A549 (cell line): ENCODE measurements around the gene C11orf91. TPM values are rescaled to one million over a fixed set of nuclear protein-coding genes. Genes with fewer than 3 reads are reported as not detected.

ENCODE experiments used
- ATAC-seq, 2 experiments: fragments of 200-7000 bp in 1 of 2; fragments of >200 bp in 1 of 2; cut with Nextera tagmentation in 1 of 2; cut with Tn5 transposase in 1 of 2; 3 replicates each; pipeline versions ENCODE4 v1.8.0 to v1.9.1; 2018 to 2020; ENCODE audit warnings: mild to moderate bottlenecking in 1 of 2, moderate library complexity in 1 of 2
- CTCF ChIA-PET: fragments of 300-600 bp; sonication (Branson Sonifier 250); formaldehyde crosslinking; extraction: SDS; loops from one replicate; lab custom pipeline; 2021; ENCODE audit warnings: antibody characterized with exemption, inconsistent platforms; lab: Yijun Ruan, JAX
- POLR2A ChIA-PET: fragments of 350-600 bp; formaldehyde crosslinking; extraction: SDS; loops from one replicate; lab custom pipeline; 2021; ENCODE audit warnings: antibody characterized with exemption, inconsistent platforms; lab: Yijun Ruan, JAX
- DNase-seq, 2 experiments: peaks; one replicate each; pipeline versions ENCODE4 v3.0.0 to v3.0.0-alpha.2; 2011 to 2016; ENCODE audit warnings: low read depth in 1 of 2, low spot score in 1 of 2
- FAIRE-seq: peaks from 2 replicates; lab custom pipeline; 2011; peaks lifted over from hg19 to GRCh38; lab: Jason Lieb, UNC
- H3K27ac ChIP-seq, 2 experiments: fragments of >200 bp; sonication (Bioruptor Twin); formaldehyde crosslinking; 3 replicates each; pipeline ENCODE4 v1.5.1; 2016 to 2017
- H3K4me1 ChIP-seq: fragments of >200 bp; sonication (Bioruptor Twin); formaldehyde crosslinking; 3 replicates; pipeline ENCODE4 v1.6.1; 2016
- H3K4me2 ChIP-seq: fragments of >200 bp; sonication (Bioruptor Twin); formaldehyde crosslinking; 3 replicates; pipeline ENCODE4 v1.6.1; 2016
- H3K4me3 ChIP-seq: fragments of >200 bp; sonication (Bioruptor Twin); formaldehyde crosslinking; 3 replicates; pipeline ENCODE4 v1.5.1; 2016
- H3K9me3 ChIP-seq: fragments of >200 bp; sonication (Bioruptor Twin); formaldehyde crosslinking; 3 replicates; pipeline ENCODE4 v1.6.1; 2016
- BCL3 ChIP-seq: fragments of >200 bp; sonication (Bioruptor Twin); formaldehyde crosslinking; IDR thresholded peaks from 3 replicates; pipeline ENCODE4 v1.6.1; 2016
- CEBPB ChIP-seq, 2 experiments: fragments of >200 bp in 1 of 2; sonication (Bioruptor Twin) in 1 of 2; formaldehyde crosslinking in 1 of 2; IDR thresholded peaks; 2 replicates each; pipeline ENCODE4 v1.6.1; 2012 to 2016
- E2F6 ChIP-seq: IDR thresholded peaks from 2 replicates; pipeline ENCODE4 v1.6.1; 2012; ENCODE audit warnings: low read depth, borderline replicate concordance
- EHMT2 ChIP-seq: fragments of 200-600 bp; sonication (generic); IDR thresholded peaks from 2 replicates; pipeline ENCODE4 v1.6.1; 2016; ENCODE audit warnings: antibody characterized with exemption, low read depth, mild to moderate bottlenecking, moderate library complexity
- ESRRA ChIP-seq: fragments of 150-350 bp; IDR thresholded peaks from 2 replicates; pipeline ENCODE4 v1.6.1; 2014; ENCODE audit warnings: mild to moderate bottlenecking, low read length, borderline replicate concordance
- FOSB ChIP-seq: fragments of 250-450 bp; sonication (Bioruptor Pico); IDR thresholded peaks from 2 replicates; pipeline ENCODE4 v1.5.0; 2020; ENCODE audit warnings: mild to moderate bottlenecking, moderate library complexity
- GATA3 ChIP-seq: IDR thresholded peaks from 2 replicates; pipeline ENCODE4 v1.6.1; 2012; ENCODE audit warnings: borderline replicate concordance
- HOXB13 ChIP-seq: fragments of 250-450 bp; sonication (Bioruptor Pico); IDR thresholded peaks from 2 replicates; pipeline ENCODE4 v1.5.0; 2020; ENCODE audit warnings: low read depth, mild to moderate bottlenecking, moderate library complexity
- HOXB5 ChIP-seq: fragments of 250-450 bp; sonication (Bioruptor Pico); IDR thresholded peaks from 2 replicates; pipeline ENCODE4 v1.5.0; 2020; ENCODE audit warnings: mild to moderate bottlenecking, moderate library complexity
- JUN ChIP-seq, 2 experiments: fragments of >200 bp; sonication (Bioruptor Twin); formaldehyde crosslinking; IDR thresholded peaks; 2 replicates in 1 of 2; 3 replicates in 1 of 2; pipeline ENCODE4 v1.6.1; 2016 to 2017
- JUNB ChIP-seq: fragments of >200 bp; sonication (Bioruptor Twin); formaldehyde crosslinking; IDR thresholded peaks from 2 replicates; pipeline ENCODE4 v1.6.1; 2016
- MAZ ChIP-seq: fragments of 150-350 bp; IDR thresholded peaks from 2 replicates; pipeline ENCODE4 v1.6.1; 2014; ENCODE audit warnings: antibody characterized with exemption, low read depth, low read length, borderline replicate concordance
- POLR2A ChIP-seq: IDR thresholded peaks from 2 replicates; pipeline ENCODE4 v1.6.1; 2012; ENCODE audit warnings: mild to moderate bottlenecking, low read length
- POLR2AphosphoS2 ChIP-seq: conservative IDR thresholded peaks from 2 replicates; pipeline ENCODE4 v1.6.1; 2012; ENCODE audit warnings: low read length, improper control_type of control experiment, inconsistent platforms
- RAD21 ChIP-seq, 2 experiments: fragments of >200 bp in 1 of 2; sonication (Bioruptor Twin) in 1 of 2; formaldehyde crosslinking in 1 of 2; IDR thresholded peaks in 1 of 2; conservative IDR thresholded peaks in 1 of 2; 2 replicates in 1 of 2; 3 replicates in 1 of 2; pipeline ENCODE4 v1.6.1; 2012 to 2018; ENCODE audit warnings: inconsistent platforms in 1 of 2
- RCOR1 ChIP-seq: fragments of 150-350 bp; IDR thresholded peaks from 2 replicates; pipeline ENCODE4 v1.6.1; 2014; ENCODE audit warnings: antibody characterized with exemption, low read length, low read depth
- TFCP2L1 ChIP-seq: fragments of 250-450 bp; sonication (Bioruptor Pico); IDR thresholded peaks from 2 replicates; pipeline ENCODE4 v1.5.0; 2021; ENCODE audit warnings: mild to moderate bottlenecking
- ZSCAN20 ChIP-seq: fragments of 250-450 bp; sonication (Bioruptor Pico); IDR thresholded peaks from 2 replicates; pipeline ENCODE4 v1.8.0; 2022; ENCODE audit warnings: mild to moderate bottlenecking, moderate library complexity
- WGBS: methylation state at CpG from one replicate; pipeline ENCODE4 v1.1.6; 2017; ENCODE audit errors: missing lambda C conversion rate; 5-methylcytosine and 5-hydroxymethylcytosine counted together
- polyA minus RNA-seq: library from RNA; depleted of rRNA, polyadenylated mRNA; stranded (reverse); fragments of >200 nt; gene quantifications from 2 replicates; pipeline ENCODE4 v1.2.3, GENCODE V29; 2011; rRNA and poly(A)+ RNA removed
- polyA plus RNA-seq, 4 experiments: library from polyadenylated mRNA; depleted of rRNA in 3 of 4; stranded (reverse); fragments of >200 nt; fragmentation: RNase III in 1 of 4; extraction: RNeasy Plus Mini Kit Qiagen cat#74134 plus additional on column Dnase treatment in 1 of 4; gene quantifications; 2 replicates in 3 of 4; 3 replicates in 1 of 4; pipeline ENCODE4 v1.2.3, GENCODE V29; 2011 to 2017
- TF ChIP-seq, protein P1 (sequence below): IDR thresholded peaks from 2 replicates; pipeline ENCODE4 v1.6.1; 2012
- TF ChIP-seq, protein P2 (sequence below): fragments of >200 bp; sonication (Bioruptor Twin); formaldehyde crosslinking; IDR thresholded peaks from 2 replicates; pipeline ENCODE4 v1.6.1; 2016
- TF ChIP-seq, protein P3 (sequence below): fragments of 150-350 bp; IDR thresholded peaks from 2 replicates; pipeline ENCODE4 v1.6.1; 2014; ENCODE audit warnings: low read depth, mild to moderate bottlenecking, low read length
- TF ChIP-seq, protein P4 (sequence below): fragments of >200 bp; sonication (Bioruptor Twin); formaldehyde crosslinking; IDR thresholded peaks from 3 replicates; pipeline ENCODE4 v1.5.1; 2016

C11orf91 gene, protein sequence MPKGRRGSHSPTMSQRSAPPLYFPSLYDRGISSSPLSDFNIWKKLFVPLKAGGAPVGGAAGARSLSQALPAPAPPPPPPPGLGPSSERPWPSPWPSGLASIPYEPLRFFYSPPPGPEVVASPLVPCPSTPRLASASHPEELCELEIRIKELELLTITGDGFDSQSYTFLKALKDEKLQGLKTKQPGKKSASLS
- polyA plus RNA-seq (2011; rRNA removed) (0.42 TPM in 1 of 2 replicates, not detected in the other), polyA plus RNA-seq (2017; fragmentation: RNase III; extraction: RNeasy Plus Mini Kit Qiagen cat#74134 plus additional on column Dnase treatment) (0.15 to 0.34 TPM in 2 of 3 replicates, not detected in the other), polyA minus RNA-seq (not detected in 2 replicates)
- polyA plus RNA-seq (2012; cell fraction: cytosol; rRNA removed), result 0.05 TPM in 2 replicates
- 0.40 and 4.8 TPM in 2 replicates for polyA plus RNA-seq (2012; cell fraction: nucleus; rRNA removed)

GRCh38 chr11:33700502-33701271 is at the start of gene C11orf91:
Gene C11orf91 (minus strand): TSS chr11:33700826. CDS start chr11:33700740, 86 bp downstream.
- Histone ChIP-seq H3K9me3 (no peaks in the 10 kb centered on the region), H3K4me2 (peak within 1 kb of the TSS; percentile 86), H3K4me1 (peaks cover 54% of the 10 kb centered on the region), H3K4me3 (peak within 1 kb of the TSS; percentile 52), H3K27ac (peak within 1 kb of the TSS; percentile 82 to 89)
- DNase-seq (peak; percentile 70 to 93), ATAC-seq (peak; percentile 77 to 85), FAIRE-seq (no peak)
- ChIA-PET POLR2A (interaction anchor here (0.5 to 5.2 kb wide), 9 partner anchors 10 to 282 kb away, joined by 3 to 74 read pairs (median 3); partner anchors contain the start of gene CD59), CTCF (interaction anchor here (0.7 to 3.9 kb wide), 7 partner anchors 9 to 339 kb away, joined by 3 to 24 read pairs (median 3); partner anchors contain the start of gene CD59)
- 1% methylated on average over 27 of the region's 72 CpGs for WGBS
- no peak for TF ChIP-seq RCOR1
- TF ChIP-seq CEBPB (IDR thresholded peaks at IDR 0.05), result no peak
- TF ChIP-seq MAZ, result 0 out of 2 replicates have a peak, but pooled peaks have one; percentile 41
- TF ChIP-seq POLR2AphosphoS2, result peak; percentile 59; the same call in 1 of the 2 replicates
- no peak for TF ChIP-seq BCL3
- TF ChIP-seq E2F6, result no peak; the same call in 1 of the 2 replicates
- no peak for TF ChIP-seq HOXB13
- TF ChIP-seq ESRRA, result 0 out of 2 replicates have a peak, but pooled peaks have one; percentile 27
- TF ChIP-seq, protein P1, sequence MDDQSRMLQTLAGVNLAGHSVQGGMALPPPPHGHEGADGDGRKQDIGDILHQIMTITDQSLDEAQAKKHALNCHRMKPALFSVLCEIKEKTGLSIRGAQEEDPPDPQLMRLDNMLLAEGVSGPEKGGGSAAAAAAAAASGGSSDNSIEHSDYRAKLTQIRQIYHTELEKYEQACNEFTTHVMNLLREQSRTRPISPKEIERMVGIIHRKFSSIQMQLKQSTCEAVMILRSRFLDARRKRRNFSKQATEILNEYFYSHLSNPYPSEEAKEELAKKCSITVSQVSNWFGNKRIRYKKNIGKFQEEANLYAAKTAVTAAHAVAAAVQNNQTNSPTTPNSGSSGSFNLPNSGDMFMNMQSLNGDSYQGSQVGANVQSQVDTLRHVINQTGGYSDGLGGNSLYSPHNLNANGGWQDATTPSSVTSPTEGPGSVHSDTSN, result no peak
- TF ChIP-seq, protein P2, sequence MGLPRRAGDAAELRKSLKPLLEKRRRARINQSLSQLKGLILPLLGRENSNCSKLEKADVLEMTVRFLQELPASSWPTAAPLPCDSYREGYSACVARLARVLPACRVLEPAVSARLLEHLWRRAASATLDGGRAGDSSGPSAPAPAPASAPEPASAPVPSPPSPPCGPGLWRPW, result no peak
- peak; percentile 85 for TF ChIP-seq TFCP2L1 (CRISPR knock-in tag)
- TF ChIP-seq ZSCAN20 (CRISPR knock-in tag), result no peak
- no peak for TF ChIP-seq RAD21 (conservative IDR thresholded peaks at IDR 0.05 in 1 of 2, IDR thresholded peaks at IDR 0.05 in 1 of 2)
- TF ChIP-seq HOXB5 (CRISPR knock-in tag), result no peak
- TF ChIP-seq POLR2A, result 0 out of 2 replicates have a peak, but pooled peaks have one; percentile 16
- TF ChIP-seq JUNB, result no peak
- TF ChIP-seq, protein P3, sequence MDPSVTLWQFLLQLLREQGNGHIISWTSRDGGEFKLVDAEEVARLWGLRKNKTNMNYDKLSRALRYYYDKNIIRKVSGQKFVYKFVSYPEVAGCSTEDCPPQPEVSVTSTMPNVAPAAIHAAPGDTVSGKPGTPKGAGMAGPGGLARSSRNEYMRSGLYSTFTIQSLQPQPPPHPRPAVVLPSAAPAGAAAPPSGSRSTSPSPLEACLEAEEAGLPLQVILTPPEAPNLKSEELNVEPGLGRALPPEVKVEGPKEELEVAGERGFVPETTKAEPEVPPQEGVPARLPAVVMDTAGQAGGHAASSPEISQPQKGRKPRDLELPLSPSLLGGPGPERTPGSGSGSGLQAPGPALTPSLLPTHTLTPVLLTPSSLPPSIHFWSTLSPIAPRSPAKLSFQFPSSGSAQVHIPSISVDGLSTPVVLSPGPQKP, result no peak
- TF ChIP-seq, protein P4, sequence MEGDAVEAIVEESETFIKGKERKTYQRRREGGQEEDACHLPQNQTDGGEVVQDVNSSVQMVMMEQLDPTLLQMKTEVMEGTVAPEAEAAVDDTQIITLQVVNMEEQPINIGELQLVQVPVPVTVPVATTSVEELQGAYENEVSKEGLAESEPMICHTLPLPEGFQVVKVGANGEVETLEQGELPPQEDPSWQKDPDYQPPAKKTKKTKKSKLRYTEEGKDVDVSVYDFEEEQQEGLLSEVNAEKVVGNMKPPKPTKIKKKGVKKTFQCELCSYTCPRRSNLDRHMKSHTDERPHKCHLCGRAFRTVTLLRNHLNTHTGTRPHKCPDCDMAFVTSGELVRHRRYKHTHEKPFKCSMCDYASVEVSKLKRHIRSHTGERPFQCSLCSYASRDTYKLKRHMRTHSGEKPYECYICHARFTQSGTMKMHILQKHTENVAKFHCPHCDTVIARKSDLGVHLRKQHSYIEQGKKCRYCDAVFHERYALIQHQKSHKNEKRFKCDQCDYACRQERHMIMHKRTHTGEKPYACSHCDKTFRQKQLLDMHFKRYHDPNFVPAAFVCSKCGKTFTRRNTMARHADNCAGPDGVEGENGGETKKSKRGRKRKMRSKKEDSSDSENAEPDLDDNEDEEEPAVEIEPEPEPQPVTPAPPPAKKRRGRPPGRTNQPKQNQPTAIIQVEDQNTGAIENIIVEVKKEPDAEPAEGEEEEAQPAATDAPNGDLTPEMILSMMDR, result no peak
- peak in 1 of 2 experiments; percentile 67; a peak in 3 of 5 replicates for TF ChIP-seq JUN (IDR thresholded peaks at IDR 0.05)
- TF ChIP-seq EHMT2, result no peak
- 0 out of 2 replicates have a peak, but pooled peaks have one; percentile 21 for TF ChIP-seq FOSB
- no peak for TF ChIP-seq GATA3
